Measurements from ENCODE around the gene SCAMP4. TPM values are rescaled to one million over a fixed set of nuclear protein-coding genes. Genes with fewer than 3 reads are reported as not detected.

The SCAMP4 gene
- total and polyA plus RNA-seq, 2 experiments from 2014 or later = 39.4 to 106 TPM

- TF ChIP-seq ZNF462 (CRISPR knock-in tag; IDR thresholded peaks at IDR 0.05) (no peak), STAT1 (IDR thresholded peaks at IDR 0.05; ENCODE audit: unreplicated experiment) (no peak), POLR2AphosphoS5 (IDR thresholded peaks at IDR 0.05; ENCODE audit: low read depth) (no peak), NANOG (IDR thresholded peaks at IDR 0.05; ENCODE audit: borderline replicate concordance) (no peak), ZNF331 (CRISPR knock-in tag; IDR thresholded peaks at IDR 0.05; ENCODE audit: low read depth) (no peak), EZH2 (IDR thresholded peaks at IDR 0.05; ENCODE audit: low read depth, unreplicated experiment) (no peak)
- TF ChIP-seq, protein P1, sequence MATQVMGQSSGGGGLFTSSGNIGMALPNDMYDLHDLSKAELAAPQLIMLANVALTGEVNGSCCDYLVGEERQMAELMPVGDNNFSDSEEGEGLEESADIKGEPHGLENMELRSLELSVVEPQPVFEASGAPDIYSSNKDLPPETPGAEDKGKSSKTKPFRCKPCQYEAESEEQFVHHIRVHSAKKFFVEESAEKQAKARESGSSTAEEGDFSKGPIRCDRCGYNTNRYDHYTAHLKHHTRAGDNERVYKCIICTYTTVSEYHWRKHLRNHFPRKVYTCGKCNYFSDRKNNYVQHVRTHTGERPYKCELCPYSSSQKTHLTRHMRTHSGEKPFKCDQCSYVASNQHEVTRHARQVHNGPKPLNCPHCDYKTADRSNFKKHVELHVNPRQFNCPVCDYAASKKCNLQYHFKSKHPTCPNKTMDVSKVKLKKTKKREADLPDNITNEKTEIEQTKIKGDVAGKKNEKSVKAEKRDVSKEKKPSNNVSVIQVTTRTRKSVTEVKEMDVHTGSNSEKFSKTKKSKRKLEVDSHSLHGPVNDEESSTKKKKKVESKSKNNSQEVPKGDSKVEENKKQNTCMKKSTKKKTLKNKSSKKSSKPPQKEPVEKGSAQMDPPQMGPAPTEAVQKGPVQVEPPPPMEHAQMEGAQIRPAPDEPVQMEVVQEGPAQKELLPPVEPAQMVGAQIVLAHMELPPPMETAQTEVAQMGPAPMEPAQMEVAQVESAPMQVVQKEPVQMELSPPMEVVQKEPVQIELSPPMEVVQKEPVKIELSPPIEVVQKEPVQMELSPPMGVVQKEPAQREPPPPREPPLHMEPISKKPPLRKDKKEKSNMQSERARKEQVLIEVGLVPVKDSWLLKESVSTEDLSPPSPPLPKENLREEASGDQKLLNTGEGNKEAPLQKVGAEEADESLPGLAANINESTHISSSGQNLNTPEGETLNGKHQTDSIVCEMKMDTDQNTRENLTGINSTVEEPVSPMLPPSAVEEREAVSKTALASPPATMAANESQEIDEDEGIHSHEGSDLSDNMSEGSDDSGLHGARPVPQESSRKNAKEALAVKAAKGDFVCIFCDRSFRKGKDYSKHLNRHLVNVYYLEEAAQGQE (IDR thresholded peaks at IDR 0.05; ENCODE audit: unreplicated experiment) = no peak
Measured at GRCh38 chr19:1923319-1923718, 18.1 kb downstream of the SCAMP4 start (continued).

All from GM23338 (cell line).